HG02642 (cell line): ENCODE data around the gene ZNF189.

Experiments used
- ATAC-seq: cut with Tn5 transposase; IDR thresholded peaks from one replicate; pipeline ENCODE4 v1.9.1; 2021; ENCODE audit warnings: mild to moderate bottlenecking; ENCODE audit not compliant: unreplicated experiment, poor library complexity

ZNF189 gene

GRCh38 chr9:101417389-101417788, 18.7 kb downstream of the ZNF189 start:
- ATAC-seq = no peak

- no peak for ATAC-seq
Measured at GRCh38 chr9:101417977-101418376, 19.3 kb downstream of the ZNF189 start.

- no peak for ATAC-seq
Measured at GRCh38 chr9:101418518-101419430, 20.1 kb downstream of the ZNF189 start.

- ATAC-seq = no peak
Measured at GRCh38 chr9:101419863-101420262, 21.2 kb downstream of the ZNF189 start.

GRCh38 chr9:101421653-101422065, 23.0 kb downstream of the ZNF189 start:
- no peak for ATAC-seq

GRCh38 chr9:101427358-101427757, 28.7 kb downstream of the ZNF189 start:
- ATAC-seq = no peak

GRCh38 chr9:101427957-101428655, 29.5 kb downstream of the ZNF189 start:
- ATAC-seq = peak; percentile 70

GRCh38 chr9:101428909-101429308, 30.3 kb downstream of the ZNF189 start:
- no peak for ATAC-seq

- ATAC-seq = no peak
Measured at GRCh38 chr9:101429736-101430135, 31.1 kb downstream of the ZNF189 start.

- ATAC-seq = no peak
Measured at GRCh38 chr9:101432171-101432570, 33.5 kb downstream of the ZNF189 start.

- ATAC-seq = no peak
Measured at GRCh38 chr9:101432740-101433139, 34.1 kb downstream of the ZNF189 start.

- ATAC-seq = no peak
Measured at GRCh38 chr9:101433229-101433628, 34.6 kb downstream of the ZNF189 start.

- no peak for ATAC-seq
Measured at GRCh38 chr9:101434998-101435397, 36.3 kb downstream of the ZNF189 start.

- no peak for ATAC-seq
Measured at GRCh38 chr9:101435601-101436079, 37.0 kb downstream of the ZNF189 start, which contains the start of gene ALDOB. Gene ALDOB, minus strand, starts transcription at chr9:101435774. Its CDS starts 4,887 bp downstream, at chr9:101430887.

- ATAC-seq = no peak
Measured at GRCh38 chr9:101437806-101438232, 39.2 kb downstream of the ZNF189 start.

- no peak for ATAC-seq
Measured at GRCh38 chr9:101438523-101438922, 39.9 kb downstream of the ZNF189 start.

- ATAC-seq = no peak
Measured at GRCh38 chr9:101440714-101441230, 42.1 kb downstream of the ZNF189 start.

- no peak for ATAC-seq
Measured at GRCh38 chr9:101442318-101442717, 43.7 kb downstream of the ZNF189 start.

- no peak for ATAC-seq
Measured at GRCh38 chr9:101442736-101443135, 44.1 kb downstream of the ZNF189 start.

GRCh38 chr9:101443364-101443771, 44.7 kb downstream of the ZNF189 start:
- no peak for ATAC-seq
